Endometrial microvascular endothelial cells (primary cell): Measurements from ENCODE around the gene ST14. TPM values are rescaled to one million over a fixed set of nuclear protein-coding genes. Genes with fewer than 3 reads are reported as not detected.
"Not testable (repeated sequence)": the region's sequence is repeated elsewhere in the genome, so short reads cannot be mapped to it uniquely, and the experiment has no call there.

Source experiments
- in situ Hi-C: cut with HindIII; loops from 2 replicates; pipeline ENCODE4 v1.10.0; 2017; ENCODE audit warnings: low sequenced_read_pairs, low pct_unique_long_range_greater_than_20kb; ENCODE audit errors: inconsistent ontology term
- total RNA-seq: library from RNA; depleted of rRNA; stranded (reverse); fragments of >200 nt; gene quantifications from one replicate; pipeline ENCODE4 v1.2.3, GENCODE V29; 2015; ENCODE audit errors: inconsistent ontology term

The ST14 gene
- total RNA-seq, 1 donor from 2014 or later, result not detected

GRCh38 chr11:130246738-130247137 lies 87.2 kb downstream of the ST14 start:
- in situ Hi-C loops, result no loop called here

- in situ Hi-C loops, result no loop called here
These were observed 87.7 kb downstream of the ST14 start for GRCh38 chr11:130247319-130247718.

DNA sequence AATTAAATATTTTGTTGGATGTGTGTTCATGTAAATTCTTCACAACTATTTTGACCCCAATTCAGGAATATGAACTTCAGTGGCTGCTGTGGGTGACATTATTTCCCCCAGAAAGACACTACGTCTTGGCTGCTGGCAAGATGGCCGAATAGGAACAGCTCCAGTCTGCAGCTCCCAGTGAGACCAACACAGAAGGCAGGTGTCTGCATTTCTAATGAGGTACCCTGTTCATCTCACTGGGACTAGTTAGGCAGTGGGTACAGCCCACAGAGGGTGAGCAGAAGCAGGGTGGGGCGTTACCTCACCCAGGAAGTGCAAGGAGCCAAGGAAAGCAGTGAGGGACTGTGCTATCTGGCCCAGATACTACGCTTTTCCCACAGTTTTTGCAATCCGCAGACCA lies 89.8 kb downstream of the ST14 start:
- in situ Hi-C loops, result no loop called here

GRCh38 chr11:130249929-130250328 lies 90.3 kb downstream of the ST14 start:
- in situ Hi-C loops, result not testable (repeated sequence)

- in situ Hi-C loops, result not testable (repeated sequence)
These were observed 92.2 kb downstream of the ST14 start for GRCh38 chr11:130251763-130252162.

Other genes with a start within 250 kb of the ST14 start
- 7.7 TPM for gene PRDM10, start 156.9 kb upstream of the ST14 start, total RNA-seq
- 580 TPM for gene APLP2, start 89.9 kb upstream of the ST14 start, total RNA-seq
- gene ZBTB44, start 155.1 kb downstream of the ST14 start, total RNA-seq, result 16.8 TPM